ENCODE measurements around the gene CD4.
"Not testable (repeated sequence)": the region's sequence is repeated elsewhere in the genome, so short reads cannot be mapped to it uniquely, and the experiment has no call there.

DNA sequence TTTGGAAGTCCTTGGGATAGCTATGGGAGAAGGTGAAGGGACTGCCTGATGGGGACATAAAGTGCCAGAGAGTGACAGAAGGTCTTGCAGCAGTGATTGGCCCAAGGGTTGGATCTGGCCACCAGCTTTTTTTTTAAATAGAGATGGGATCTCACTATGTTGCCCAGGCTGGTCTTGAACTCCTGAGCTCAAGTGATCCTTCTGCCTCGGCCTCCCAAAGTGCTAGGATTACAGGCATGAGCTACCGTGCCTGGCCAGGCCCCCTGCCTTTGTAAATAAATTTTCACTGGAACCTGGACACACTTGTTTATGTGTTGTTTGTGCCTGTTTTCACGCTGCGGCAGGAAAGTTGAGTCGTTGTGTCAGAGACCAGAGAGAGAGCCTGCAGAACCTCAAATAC lies 76.0 kb downstream of the CD4 start:
- not testable (repeated sequence) for TF ChIP-seq ZBTB33 (IDR thresholded peaks at IDR 0.05); CEBPB (IDR thresholded peaks at IDR 0.05; ENCODE audit: borderline replicate concordance in 1 of 2, low read depth in 2 of 2, low read length in 2 of 2); JUND (IDR thresholded peaks at IDR 0.05; ENCODE audit: low read depth, low read length); FOS (IDR thresholded peaks at IDR 0.05; ENCODE audit: borderline replicate concordance, extremely low read depth, insufficient read length)
- TF ChIP-seq, protein P1, sequence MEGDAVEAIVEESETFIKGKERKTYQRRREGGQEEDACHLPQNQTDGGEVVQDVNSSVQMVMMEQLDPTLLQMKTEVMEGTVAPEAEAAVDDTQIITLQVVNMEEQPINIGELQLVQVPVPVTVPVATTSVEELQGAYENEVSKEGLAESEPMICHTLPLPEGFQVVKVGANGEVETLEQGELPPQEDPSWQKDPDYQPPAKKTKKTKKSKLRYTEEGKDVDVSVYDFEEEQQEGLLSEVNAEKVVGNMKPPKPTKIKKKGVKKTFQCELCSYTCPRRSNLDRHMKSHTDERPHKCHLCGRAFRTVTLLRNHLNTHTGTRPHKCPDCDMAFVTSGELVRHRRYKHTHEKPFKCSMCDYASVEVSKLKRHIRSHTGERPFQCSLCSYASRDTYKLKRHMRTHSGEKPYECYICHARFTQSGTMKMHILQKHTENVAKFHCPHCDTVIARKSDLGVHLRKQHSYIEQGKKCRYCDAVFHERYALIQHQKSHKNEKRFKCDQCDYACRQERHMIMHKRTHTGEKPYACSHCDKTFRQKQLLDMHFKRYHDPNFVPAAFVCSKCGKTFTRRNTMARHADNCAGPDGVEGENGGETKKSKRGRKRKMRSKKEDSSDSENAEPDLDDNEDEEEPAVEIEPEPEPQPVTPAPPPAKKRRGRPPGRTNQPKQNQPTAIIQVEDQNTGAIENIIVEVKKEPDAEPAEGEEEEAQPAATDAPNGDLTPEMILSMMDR (IDR thresholded peaks at IDR 0.05 in 2 of 3, conservative IDR thresholded peaks at IDR 0.05 in 1 of 3; ENCODE audit: control insufficient read depth in 2 of 3, extremely low read depth in 1 of 3, insufficient read depth in 1 of 3, low read depth in 3 of 3, low read length in 3 of 3): not testable (repeated sequence)
- TF ChIP-seq, protein P2, sequence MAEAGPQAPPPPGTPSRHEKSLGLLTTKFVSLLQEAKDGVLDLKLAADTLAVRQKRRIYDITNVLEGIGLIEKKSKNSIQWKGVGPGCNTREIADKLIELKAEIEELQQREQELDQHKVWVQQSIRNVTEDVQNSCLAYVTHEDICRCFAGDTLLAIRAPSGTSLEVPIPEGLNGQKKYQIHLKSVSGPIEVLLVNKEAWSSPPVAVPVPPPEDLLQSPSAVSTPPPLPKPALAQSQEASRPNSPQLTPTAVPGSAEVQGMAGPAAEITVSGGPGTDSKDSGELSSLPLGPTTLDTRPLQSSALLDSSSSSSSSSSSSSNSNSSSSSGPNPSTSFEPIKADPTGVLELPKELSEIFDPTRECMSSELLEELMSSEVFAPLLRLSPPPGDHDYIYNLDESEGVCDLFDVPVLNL (IDR thresholded peaks at IDR 0.05; ENCODE audit: low read depth, low read length): not testable (repeated sequence)

Data from GM12878 (cell line).